ENCODE data around the gene HTT. TPM values are rescaled to one million over a fixed set of nuclear protein-coding genes. Genes with fewer than 3 reads are reported as not detected.
A peak's percentile ranks its signal among the peaks of the same experiment; 100 is the strongest.

The HTT gene
- total and polyA plus RNA-seq, 9 of the 15 experiments (the other 6 are each of a cell fraction or from before 2014, with no cell fraction given): 0.66 to 31.6 (median 14.7) TPM

GRCh38 chr4:3266076-3266475, 191.6 kb downstream of the HTT start:
- Histone ChIP-seq H3K4me3 (no peak overlapping the region), H3K9me1 (ENCODE audit: control insufficient read depth, insufficient read depth, low read length) (no peaks in the 10 kb centered on the region), H3K9ac (ENCODE audit: insufficient read depth in 1 of 2, low read depth in 2 of 2, low read length in 2 of 2) (no peak overlapping the region), H3K36me3 (ENCODE audit: control insufficient read depth, insufficient read depth, low read length) (no peaks in the 10 kb centered on the region), H3K79me2 (ENCODE audit: control insufficient read depth, insufficient read depth, low read length) (no peaks in the 10 kb centered on the region), H4K20me1 (replicated peaks; ENCODE audit: control insufficient read depth, insufficient read depth, low read length) (peaks cover 5% of the 10 kb centered on the region; the same call in 1 of the 2 replicates), H3K4me2 (ENCODE audit: insufficient read depth, low read length) (no peak overlapping the region), H3K4me1 (replicated peaks in 1 of 2; ENCODE audit: control insufficient read depth in 2 of 2, insufficient read depth in 2 of 2, low read length in 2 of 2) (peaks cover 0 to 26% of the 10 kb centered on the region in 2 experiments; a peak in 2 of 5 replicates), H3K9me3 (replicated peaks; ENCODE audit: control insufficient read depth, insufficient read depth, low read depth, low read length) (no peaks in the 10 kb centered on the region), H2AFZ (ENCODE audit: low read depth, low read length) (no peak overlapping the region), H3K27me3 (ENCODE audit: control insufficient read depth in 2 of 2, insufficient read depth in 2 of 2, low read length in 2 of 2) (peaks cover 51 to 82% of the 10 kb centered on the region in 2 experiments), H3K27ac (ENCODE audit: extremely low read depth, low read depth, low read length) (no peak overlapping the region)
- BruUV-seq (replicated peaks): no TSS peak
- FAIRE-seq (no peak), DNase-seq (ENCODE audit: extremely low read depth in 1 of 4, low spot score in 3 of 4) (no peak), ATAC-seq (no peak)
- ChIA-PET CTCF (ENCODE audit: low intra/inter-chr PET ratio) (no interaction called here), POLR2A (interaction anchor here (0.6 kb wide), 1 partner anchor 1703 kb away, joined by 3 read pairs; no protein-coding TSS in a partner anchor)
- WGBS (ENCODE audit: insufficient coverage, low coverage, missing lambda C conversion rate): 22% methylated on average over 17 of the region's 17 CpGs
- in situ Hi-C loops (cut with MboI) (no loop called here), intact Hi-C loops (cut with micrococcal nuclease) (no loop called here)
- no peak for TF ChIP-seq PCBP2 (IDR thresholded peaks at IDR 0.05; ENCODE audit: low read depth, low read length, poor library complexity, severe bottlenecking)
- peak; percentile 46; the same call in 1 of the 2 replicates for TF ChIP-seq MAX (CRISPR knock-in tag; IDR thresholded peaks at IDR 0.05)
- TF ChIP-seq BRD4 (IDR thresholded peaks at IDR 0.05): no peak
- TF ChIP-seq L3MBTL2 (IDR thresholded peaks at IDR 0.05): peak; percentile 47
- no peak for TF ChIP-seq NR2C2 (CRISPR knock-in tag; IDR thresholded peaks at IDR 0.05)
- no peak for TF ChIP-seq NR2C2 (tag; IDR thresholded peaks at IDR 0.05)
- TF ChIP-seq PRDM10 (IDR thresholded peaks at IDR 0.05; ENCODE audit: partially characterized antibody): no peak
- TF ChIP-seq U2AF1 (optimal IDR thresholded peaks at IDR 0.05; ENCODE audit: low read depth, low read length): no peak
- no peak for TF ChIP-seq FOS (IDR thresholded peaks at IDR 0.05; ENCODE audit: extremely low read depth, insufficient read length)
- TF ChIP-seq NCOA6 (IDR thresholded peaks at IDR 0.05): no peak
- no peak for TF ChIP-seq TEAD2 (tag; IDR thresholded peaks at IDR 0.05)
- TF ChIP-seq MEIS2 (IDR thresholded peaks at IDR 0.05; ENCODE audit: partially characterized antibody): no peak
- TF ChIP-seq NFIC (IDR thresholded peaks at IDR 0.05): no peak
- TF ChIP-seq NFE2L1 (tag; IDR thresholded peaks at IDR 0.05; ENCODE audit: borderline replicate concordance, low read depth): no peak
- no peak for TF ChIP-seq KDM4B (IDR thresholded peaks at IDR 0.05; ENCODE audit: borderline replicate concordance in 2 of 2, low read depth in 1 of 2)
- TF ChIP-seq HSF4 (CRISPR knock-in tag; IDR thresholded peaks at IDR 0.05; ENCODE audit: borderline replicate concordance): no peak
- TF ChIP-seq SMAD2 (IDR thresholded peaks at IDR 0.05; ENCODE audit: low read depth, low read length): no peak
- peak in 1 of 2 experiments; percentile 33 for TF ChIP-seq E2F6 (IDR thresholded peaks at IDR 0.05; ENCODE audit: borderline replicate concordance in 1 of 2, extremely low read depth in 1 of 2, insufficient read depth in 1 of 2, insufficient read length in 1 of 2, low read depth in 1 of 2, low read length in 1 of 2, poor library complexity in 1 of 2, severe bottlenecking in 1 of 2)
- no peak for TF ChIP-seq SP2 (IDR thresholded peaks at IDR 0.05; ENCODE audit: extremely low read depth, low read depth, low read length, poor library complexity, severe bottlenecking)
